Vagina (tissue), 2 donors: ENCODE results near the gene BRD8.

ENCODE experiments used
- POLR2A ChIP-seq, 2 donors: fragments of 450-650 bp; IDR thresholded peaks; one replicate each; pipeline ENCODE4 v1.6.1; 2017; ENCODE audit warnings: antibody characterized with exemption in 2 of 2, mild to moderate bottlenecking in 2 of 2, moderate library complexity in 2 of 2
- TF ChIP-seq, protein P1 (sequence below), 3 experiments: fragments of 450-650 bp in 2 of 3; fragments of 200-600 bp in 1 of 3; sonication (generic) in 1 of 3; IDR thresholded peaks; one replicate each; pipeline ENCODE4 v1.5.1; 2017 to 2019; ENCODE audit warnings: antibody characterized with exemption in 3 of 3, mild to moderate bottlenecking in 2 of 3, moderate library complexity in 2 of 3

DNA sequence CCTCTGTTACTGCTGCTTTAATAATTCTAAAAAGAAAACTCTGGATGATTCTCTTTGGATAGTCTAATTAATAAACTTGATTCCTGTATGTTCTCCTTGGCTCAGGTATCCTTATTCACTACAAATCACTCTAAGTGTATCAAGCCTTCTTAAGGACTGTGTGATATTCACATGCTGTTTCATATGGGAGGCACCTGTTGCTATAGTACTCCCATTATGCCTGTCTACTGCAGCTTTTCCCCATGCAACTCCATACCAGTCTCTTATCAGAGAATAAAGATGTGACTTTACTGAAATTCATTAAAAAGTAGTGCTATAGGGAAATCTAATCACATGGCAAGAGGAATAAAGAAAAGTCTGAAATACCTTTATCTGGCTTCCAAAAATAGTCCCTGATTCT is 14.7 kb downstream of the BRD8 start:
- TF ChIP-seq, protein P1, sequence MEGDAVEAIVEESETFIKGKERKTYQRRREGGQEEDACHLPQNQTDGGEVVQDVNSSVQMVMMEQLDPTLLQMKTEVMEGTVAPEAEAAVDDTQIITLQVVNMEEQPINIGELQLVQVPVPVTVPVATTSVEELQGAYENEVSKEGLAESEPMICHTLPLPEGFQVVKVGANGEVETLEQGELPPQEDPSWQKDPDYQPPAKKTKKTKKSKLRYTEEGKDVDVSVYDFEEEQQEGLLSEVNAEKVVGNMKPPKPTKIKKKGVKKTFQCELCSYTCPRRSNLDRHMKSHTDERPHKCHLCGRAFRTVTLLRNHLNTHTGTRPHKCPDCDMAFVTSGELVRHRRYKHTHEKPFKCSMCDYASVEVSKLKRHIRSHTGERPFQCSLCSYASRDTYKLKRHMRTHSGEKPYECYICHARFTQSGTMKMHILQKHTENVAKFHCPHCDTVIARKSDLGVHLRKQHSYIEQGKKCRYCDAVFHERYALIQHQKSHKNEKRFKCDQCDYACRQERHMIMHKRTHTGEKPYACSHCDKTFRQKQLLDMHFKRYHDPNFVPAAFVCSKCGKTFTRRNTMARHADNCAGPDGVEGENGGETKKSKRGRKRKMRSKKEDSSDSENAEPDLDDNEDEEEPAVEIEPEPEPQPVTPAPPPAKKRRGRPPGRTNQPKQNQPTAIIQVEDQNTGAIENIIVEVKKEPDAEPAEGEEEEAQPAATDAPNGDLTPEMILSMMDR (IDR thresholded peaks at IDR 0.05), result no peak
- TF ChIP-seq POLR2A (IDR thresholded peaks at IDR 0.05), result no peak
